HCEC 1CT (cell line): Measurements from ENCODE around the gene AMIGO3.
"Not testable (repeated sequence)": the region's sequence is repeated elsewhere in the genome, so short reads cannot be mapped to it uniquely, and the experiment has no call there.

Experiments
- DNase-seq: peaks from one replicate; pipeline ENCODE4 v3.0.0-alpha.2; 2017

Gene AMIGO3

DNA sequence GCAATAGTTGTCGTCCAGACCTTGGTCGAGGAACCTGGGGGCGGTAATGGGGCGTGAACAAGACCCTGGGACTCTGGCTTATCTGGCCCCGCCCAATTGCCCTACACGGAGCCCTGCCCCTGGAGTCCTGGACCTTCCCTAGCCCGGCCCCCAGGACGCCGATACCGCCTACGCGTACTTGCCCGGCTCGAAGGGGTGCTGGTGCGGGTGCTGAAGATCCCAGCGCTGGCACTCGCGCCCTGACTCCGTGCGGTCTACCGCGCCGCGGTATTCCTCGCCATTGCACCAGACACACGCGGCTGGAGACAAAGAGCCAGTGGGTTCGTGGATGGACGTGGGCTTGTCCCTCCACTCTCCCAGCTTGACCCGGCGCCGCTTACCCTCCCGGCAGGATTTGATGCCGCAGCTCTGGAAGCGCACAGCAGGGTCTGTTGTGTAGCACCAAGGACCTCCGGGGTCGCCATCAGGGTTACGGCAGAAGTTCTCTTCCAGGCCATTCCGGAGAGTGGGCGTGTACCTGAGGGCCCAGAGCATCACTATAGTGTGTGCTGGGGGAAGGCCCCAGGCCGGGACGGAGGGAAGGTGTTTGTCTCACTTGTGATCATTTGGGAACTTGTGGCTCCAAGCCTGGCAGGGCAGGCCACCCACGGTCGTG, 32.6 kb downstream of the AMIGO3 start:
- not testable (repeated sequence) for DNase-seq

- not testable (repeated sequence) for DNase-seq
Measured at GRCh38 chr3:49686346-49686745, 33.1 kb downstream of the AMIGO3 start.

DNA sequence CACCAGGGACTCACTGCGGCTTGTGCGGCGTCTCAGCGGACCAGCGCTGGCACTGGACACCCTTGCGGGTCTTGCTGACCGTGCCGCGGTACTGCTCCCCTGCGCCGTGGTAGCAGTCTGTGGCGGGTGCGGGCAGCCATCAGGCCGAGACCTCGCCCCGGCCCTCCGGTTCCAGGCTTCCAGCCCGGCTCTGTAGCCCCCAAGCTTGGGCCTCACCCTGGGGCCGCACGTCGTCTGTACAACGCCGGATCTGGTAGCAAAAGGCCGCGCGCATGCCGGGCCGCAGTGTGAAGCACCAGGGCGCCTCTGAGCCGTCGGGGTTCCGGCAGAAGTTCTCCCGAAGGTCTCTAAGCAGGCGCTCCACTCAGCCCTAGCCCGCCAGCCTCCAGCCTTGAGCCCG, 33.6 kb downstream of the AMIGO3 start:
- DNase-seq = not testable (repeated sequence)

DNA sequence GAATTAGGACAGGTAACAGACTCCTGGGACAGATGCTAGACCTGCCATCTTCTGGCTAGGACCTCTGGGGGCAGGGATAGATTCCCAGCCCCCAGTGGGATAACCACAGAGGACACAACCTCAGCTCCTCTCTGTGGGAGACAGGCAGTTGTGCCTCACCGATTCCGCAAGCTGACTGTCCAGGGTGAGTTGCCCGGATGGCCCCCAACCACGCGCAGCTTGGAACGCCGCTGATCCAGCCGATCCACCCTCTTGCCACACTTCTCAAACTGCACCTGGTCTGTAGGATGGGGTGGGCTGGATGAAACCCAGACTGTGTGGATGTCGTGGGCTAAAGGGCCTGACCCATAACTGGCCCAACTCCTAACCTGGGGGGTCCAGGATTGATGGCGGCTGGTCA, 34.4 kb downstream of the AMIGO3 start:
- DNase-seq = not testable (repeated sequence)

DNA sequence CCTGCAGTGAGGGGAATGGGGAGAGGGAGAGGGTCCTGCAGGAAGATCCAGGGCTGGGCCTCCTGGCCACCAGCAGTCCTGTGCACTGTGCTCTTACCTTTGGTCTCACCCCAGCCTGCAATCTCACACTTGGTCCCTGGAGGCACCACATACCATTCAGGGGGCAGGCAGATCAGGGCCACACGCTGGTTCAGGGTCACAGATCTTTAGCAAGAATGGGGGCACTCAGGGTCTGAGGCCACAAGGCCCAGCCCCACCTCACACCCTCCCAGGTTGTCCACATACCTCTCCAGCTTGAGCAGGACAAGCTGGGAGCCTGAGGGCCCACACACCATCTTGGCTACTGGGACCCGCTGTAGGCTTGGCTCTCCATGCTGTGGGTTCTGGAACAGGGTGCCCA, 35.0 kb downstream of the AMIGO3 start:
- DNase-seq = not testable (repeated sequence)

GRCh38 chr3:49683162-49683561, 36.3 kb downstream of the AMIGO3 start:
- no peak for DNase-seq

- no peak for DNase-seq
Measured at GRCh38 chr3:49681543-49681942, 37.9 kb downstream of the AMIGO3 start.

DNA sequence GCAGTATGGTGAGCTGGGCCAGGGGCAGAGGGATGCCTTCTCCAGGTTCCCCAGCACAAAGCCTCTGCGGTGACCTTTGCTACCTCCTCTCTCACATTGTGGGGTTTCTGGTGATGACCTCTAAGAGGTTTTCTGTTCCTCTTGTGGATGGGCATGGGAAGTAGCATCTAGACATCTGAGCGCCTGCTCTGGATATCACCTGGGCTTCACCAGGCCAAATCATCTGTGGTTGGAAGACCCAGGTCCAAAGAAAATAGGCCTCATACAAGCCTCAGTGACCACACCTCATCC, 38.3 kb downstream of the AMIGO3 start:
- no peak for DNase-seq

- DNase-seq = no peak
Measured at GRCh38 chr3:49680493-49681231, 38.8 kb downstream of the AMIGO3 start.

DNA sequence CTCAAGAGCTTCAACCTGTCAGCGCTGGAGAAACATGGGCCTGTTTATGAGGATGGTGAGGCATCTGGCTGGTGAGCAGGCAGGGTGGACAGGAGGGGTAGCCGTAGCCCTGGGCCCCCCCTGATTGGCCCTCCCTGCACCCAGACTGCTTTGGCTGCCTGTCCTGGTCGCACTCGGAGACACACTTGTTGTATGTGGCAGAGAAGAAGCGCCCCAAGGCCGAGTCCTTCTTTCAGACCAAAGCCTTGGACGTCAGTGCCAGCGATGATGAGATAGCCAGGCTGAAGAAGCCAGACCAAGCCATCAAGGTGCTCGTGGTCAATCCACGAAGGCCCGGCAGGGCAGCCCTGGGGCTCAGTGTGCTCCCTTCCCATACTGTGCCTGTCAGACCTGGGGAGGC, 43.6 kb downstream of the AMIGO3 start:
- no peak for DNase-seq

DNA sequence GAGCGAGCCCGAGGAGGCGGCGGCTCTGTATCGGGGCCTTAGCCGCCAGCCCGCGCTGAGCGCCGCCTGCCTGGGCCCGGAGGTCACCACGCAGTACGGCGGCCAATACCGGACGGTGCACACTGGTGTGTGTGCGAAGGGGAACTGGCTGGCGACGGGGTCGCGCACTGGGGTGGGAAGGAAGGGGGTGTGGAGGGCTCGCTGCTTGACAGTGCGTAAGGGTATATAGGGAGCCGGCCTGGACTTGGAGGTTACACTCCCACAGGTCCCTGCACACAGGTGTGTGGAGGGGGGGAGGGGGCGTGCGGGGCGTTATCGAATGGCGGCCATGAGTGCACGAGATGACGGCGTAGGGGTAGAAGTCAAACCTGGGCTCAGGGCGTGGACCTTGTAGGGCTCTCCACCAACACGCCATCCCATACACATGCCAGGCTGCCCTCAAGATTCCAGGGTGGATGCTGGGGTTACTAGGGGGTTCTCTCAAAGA, 44.9 kb downstream of the AMIGO3 start:
- no peak for DNase-seq

DNA sequence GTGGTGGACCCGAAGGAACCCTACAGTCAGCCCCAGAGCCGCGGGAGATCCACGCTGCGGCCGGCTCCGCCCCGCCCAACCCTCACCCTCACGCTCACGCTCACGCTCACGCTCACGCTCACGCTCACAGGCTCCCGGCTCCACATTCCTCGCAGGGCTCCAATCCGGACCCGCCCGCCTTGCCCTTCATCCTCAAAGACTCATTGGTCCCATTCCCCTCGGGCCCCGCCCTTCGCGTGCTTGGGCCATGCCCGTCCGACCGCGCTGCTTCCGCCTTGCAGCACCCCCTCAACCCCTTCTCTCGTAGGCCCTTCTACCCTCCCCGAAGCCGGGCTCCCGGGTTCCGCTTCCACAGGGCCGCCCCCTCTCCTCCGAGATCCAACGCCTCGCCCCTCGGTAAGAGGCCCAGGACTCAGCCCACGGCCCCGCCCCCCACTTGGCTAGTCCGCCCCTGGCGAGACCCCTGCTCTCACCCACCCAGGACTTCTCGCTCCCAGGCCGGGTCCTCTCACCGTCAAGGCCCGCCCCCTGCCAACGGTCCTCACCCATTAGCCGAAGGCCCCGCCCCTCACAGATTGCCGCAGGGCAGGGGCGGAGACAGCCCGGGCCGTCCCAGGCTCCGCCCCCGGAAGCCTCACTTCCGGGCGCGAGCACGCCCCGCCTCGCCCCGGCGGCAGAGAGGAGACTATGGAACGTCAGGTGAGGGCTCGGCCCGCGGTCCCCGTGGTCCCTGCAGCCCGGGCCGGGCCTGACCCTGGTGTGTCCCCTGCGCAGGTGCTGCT, 45.6 kb downstream of the AMIGO3 start, which contains the start of gene APEH:
Gene APEH, plus strand, starts transcription at position 637 of the 782 bp plus-strand sequence. Its CDS starts 51 bp downstream, at position 688.
- peak; percentile 98 for DNase-seq

DNA sequence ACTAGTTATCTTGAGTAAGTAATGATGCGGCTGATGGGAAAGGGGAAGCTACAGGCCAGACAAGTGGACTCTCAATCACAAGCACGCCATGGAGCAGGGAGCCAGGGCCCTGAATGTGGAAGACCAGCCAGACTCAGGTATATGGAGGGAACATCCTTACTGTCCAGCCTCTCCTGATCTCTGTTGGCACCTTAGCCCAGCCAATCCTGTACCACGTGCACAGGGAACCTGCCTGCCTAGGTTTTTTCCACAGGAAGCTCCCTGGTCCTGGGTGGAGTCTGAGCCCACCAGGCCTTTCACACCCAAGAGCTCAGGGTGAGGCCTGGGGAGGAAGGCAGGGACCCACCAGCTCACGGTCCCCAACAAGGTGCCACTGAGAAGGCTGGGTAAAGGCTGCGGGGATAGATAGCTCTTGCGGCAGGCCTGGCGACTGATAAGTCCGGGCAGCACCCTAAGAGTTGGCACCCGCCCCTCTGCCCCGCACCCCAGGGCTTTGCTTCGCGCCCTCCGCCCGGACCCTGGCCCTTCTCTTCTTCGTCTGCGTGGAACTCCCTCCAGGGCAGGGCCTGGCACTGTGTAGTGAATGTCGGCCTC, 46.3 kb downstream of the AMIGO3 start:
- peak; percentile 2 for DNase-seq

DNA sequence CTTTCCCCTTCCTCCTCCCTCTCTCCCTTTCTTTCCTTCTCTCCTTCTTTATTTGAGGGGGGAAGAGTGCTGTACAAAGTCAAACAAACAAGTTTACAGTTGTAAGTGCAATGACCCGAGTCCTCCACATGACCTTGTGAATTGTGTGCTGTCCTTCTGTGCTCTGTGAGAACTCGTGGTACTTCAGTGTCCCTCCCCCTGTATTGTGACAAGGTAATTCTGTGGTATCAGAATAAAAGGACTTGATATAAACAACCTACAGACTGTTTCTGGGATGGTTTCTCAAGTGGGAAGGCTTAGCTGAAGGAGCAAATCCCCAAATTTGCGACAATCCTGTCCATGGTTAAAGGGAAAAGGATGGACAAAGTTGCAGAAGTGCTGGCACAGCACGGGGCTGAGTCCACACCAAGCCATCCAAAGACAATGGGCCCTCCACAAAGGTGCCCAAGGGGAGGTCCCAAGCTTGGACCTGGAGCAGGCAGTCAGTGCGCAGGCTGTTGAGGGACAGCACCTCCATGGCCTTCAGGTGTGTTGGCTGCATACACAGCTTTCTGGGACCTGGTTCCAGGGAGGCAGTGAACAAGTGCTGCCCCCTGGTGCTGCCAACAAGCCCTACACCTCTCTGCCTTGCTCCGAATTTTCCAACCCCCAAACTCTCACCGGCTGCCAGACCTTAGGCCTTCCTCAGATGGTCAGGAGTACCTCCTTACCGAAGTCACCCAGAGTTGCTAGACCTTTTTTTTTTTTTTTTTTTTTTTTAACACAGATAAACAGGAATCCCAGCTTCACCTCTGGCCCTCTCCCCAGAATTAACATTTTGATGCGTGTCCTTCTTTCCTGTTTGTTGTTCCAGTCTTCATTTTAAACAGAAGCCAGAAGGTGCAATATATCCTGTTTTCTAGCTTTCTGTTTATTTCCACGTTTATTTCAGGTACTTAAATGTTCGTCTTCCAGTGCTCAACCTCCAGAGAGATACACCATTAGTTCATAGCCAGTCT, 47.9 kb downstream of the AMIGO3 start:
- DNase-seq = peak; percentile 46

GRCh38 chr3:49670940-49671290, 48.6 kb downstream of the AMIGO3 start:
- DNase-seq = no peak

- DNase-seq = no peak
Measured at GRCh38 chr3:49669352-49669751, 50.1 kb downstream of the AMIGO3 start.

DNA sequence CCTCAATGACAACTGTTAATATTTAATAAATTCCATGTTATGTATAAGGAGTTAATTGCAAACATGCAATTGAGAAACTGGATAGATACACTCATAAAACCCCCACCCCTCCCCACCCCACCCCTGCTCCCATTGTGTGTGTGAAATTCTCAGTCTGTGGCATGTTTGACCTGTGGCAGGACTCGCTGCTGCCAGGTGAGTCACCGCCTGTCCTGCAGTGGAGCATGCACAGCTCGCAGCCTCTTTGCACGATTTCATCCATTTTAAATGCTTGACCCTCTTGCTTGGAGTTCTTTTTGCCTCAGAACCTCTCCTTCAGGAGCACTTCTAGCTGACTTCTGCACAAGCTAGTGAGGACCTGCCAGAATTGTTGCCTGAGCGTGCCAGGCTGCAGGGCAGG, 50.6 kb downstream of the AMIGO3 start:
- DNase-seq = no peak

GRCh38 chr3:49668414-49668797, 51.1 kb downstream of the AMIGO3 start:
- peak; percentile 9 for DNase-seq

DNA sequence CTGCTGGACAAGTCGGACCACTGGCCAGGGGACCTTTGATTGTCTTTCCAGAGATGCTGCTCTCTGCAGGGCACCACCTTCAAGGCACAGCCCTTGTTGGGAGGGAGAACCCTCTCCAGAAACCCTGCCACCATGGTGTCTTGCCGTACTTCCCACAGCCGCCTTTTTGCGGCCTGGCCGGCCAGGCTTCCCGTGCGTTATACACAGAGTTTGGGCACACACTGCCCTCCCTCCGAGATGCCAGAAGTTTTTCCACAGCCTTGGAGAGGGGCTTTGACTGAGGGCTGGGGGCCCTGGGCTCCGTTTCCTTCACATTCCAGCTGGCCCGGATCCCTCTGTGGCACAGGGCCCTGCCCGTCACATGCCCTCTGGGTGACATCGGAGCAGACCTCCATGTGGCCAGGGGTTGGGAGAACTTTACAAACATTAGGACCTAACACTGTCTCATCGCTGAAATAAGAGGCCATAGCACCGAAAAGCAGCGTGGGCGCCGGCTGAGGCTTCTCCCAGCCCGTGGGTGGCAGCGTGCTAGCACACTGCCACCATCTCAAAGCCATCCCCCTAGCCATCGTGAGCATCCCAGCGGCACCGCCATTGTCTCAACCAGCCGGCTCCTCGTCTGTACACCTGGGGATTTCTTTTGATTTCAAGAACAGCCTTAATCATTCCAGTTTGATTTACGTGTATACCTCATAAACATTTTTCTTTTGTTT, 51.6 kb downstream of the AMIGO3 start:
- DNase-seq = no peak
